Spleen (tissue), 7 donors: Measurements from ENCODE around the gene FXR1.

Experiments
- CTCF ChIP-seq, 11 experiments: fragments of 200-600 bp in 7 of 11; fragments of 450-650 bp in 4 of 11; sonication (generic) in 4 of 11; IDR thresholded peaks in 8 of 11; conservative IDR thresholded peaks in 3 of 11; 1 replicate in 7 of 11; 2 replicates in 4 of 11; pipeline versions ENCODE4 v1.4.0 to v1.8.0; 2016 to 2021; ENCODE audit warnings: antibody characterized with exemption in 11 of 11, inconsistent platforms in 4 of 11, mild to moderate bottlenecking in 1 of 11
- POLR2A ChIP-seq, 3 donors: fragments of 450-650 bp; IDR thresholded peaks; one replicate each; pipeline ENCODE4 v1.5.1; 2017; ENCODE audit warnings: antibody characterized with exemption in 3 of 3, mild to moderate bottlenecking in 1 of 3
- donor health status: DM: no; HTN: no; CAD: no; lungs with moderate emphysema.
- donor health status: DM: no; HTN: no; CAD: no.
- donor health status: DM: no; HTN: no; CAD: no.

- TF ChIP-seq CTCF (IDR thresholded peaks at IDR 0.05 in 8 of 11, conservative IDR thresholded peaks at IDR 0.05 in 3 of 11) (no peak), POLR2A (IDR thresholded peaks at IDR 0.05) (no peak)
These were observed 105.2 kb downstream of the FXR1 start for GRCh38 chr3:181017690-181018089.
